ENCODE data around the gene ITGA1.

Gene ITGA1

DNA sequence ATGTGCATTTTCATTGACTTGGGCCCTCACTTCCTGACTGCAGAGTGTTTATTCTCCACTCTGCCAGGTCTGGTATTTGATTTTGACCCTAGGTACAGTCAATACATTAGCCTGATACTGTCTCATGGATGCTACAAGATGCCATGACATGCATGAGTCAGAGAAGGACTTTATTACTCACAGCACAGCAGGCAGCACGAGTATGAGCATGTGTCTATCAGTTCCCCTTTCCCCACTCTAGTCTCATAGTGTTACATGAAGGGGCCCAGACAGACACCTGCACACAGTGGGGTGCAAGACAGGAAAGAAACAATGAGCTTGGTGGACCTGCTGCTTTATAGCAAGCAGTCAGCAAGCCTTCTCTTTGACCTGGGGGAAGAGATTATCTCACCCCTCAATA is 221.0 kb downstream of the ITGA1 start:
- no peak for DNase-seq

Measured in NCI-H1105 (cell line).